Measurements from ENCODE around the gene ZNF366.

ZNF366 gene

DNA sequence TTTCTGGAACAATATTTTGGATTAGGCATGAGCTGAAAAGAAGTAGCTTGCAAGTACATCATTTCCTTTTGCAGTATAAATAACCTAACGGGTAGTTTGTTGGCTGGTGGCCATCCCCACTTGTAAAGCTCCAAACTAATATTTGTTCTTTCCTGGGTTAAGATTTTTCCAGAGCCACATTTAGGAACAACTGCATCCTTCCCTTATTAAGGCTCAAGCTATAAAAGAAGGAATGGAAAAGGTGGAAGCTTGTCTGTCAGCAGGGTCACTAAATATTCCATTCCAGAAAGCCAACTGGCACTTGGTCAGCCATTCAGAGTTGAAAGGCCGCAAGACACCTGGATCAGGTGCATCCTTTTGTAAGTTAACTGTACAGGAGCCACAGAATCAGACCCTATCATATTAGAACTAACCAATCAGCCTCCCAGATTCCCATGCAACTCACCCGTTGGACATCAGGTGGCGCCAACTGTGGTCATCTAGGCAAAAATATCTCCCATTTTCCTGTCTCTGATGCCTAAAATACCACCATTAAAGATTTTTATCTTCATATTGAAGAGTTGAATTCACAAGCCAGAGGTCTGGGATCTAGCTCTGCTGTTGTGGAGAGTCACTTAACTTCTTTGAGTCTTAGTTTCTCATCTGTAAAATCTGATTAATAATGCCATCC, 104.1 kb downstream of the ZNF366 start:
- Histone ChIP-seq H3K27ac (ENCODE audit: low read depth, low read length) (no peak overlapping the region), H3K4me1 (ENCODE audit: control insufficient read depth, insufficient read depth, low read length) (peaks cover 4% of the 10 kb centered on the region; the same call in 1 of the 2 replicates), H3K9me3 (ENCODE audit: control insufficient read depth, insufficient read depth, low read length) (peaks cover 6% of the 10 kb centered on the region; the same call in 1 of the 2 replicates), H3K4me3 (ENCODE audit: low read depth, low read length) (no peak overlapping the region), H3K9ac (ENCODE audit: low read depth, low read length) (no peak overlapping the region), H3K36me3 (ENCODE audit: control insufficient read depth, insufficient read depth, low read length) (no peaks in the 10 kb centered on the region), H3K27me3 (ENCODE audit: control insufficient read depth, insufficient read depth, low read length) (no peaks in the 10 kb centered on the region)

DNA sequence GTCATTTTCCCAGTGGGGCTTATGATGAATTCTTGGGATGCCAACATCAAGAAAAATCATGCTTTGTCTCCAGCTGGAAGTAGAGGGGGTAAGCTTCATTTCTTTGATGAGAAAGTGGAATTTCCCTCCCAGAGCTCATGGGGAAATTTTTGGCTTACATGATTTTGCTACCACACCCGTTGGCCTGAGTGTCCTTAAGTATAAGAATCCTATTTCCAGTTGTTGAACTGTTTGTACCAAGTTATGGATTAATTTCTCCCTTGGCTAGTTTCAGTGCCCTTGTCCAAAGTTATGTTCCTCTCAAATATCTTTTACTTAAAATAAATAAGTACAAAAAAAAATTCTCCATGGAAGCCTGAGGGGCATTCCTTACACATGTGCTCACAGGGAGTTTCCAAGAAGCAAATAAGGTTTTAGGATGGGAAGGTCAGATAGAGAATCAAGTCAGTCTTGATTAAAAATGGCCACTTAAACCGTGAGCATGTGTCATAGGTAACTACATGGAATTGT, 104.8 kb downstream of the ZNF366 start:
- no peak overlapping the region for H3K4me3 ChIP-seq (ENCODE audit: low read depth, low read length)
- H3K27ac ChIP-seq (ENCODE audit: low read depth, low read length): no peak overlapping the region
- peaks cover 6% of the 10 kb centered on the region; the same call in 1 of the 2 replicates for H3K9me3 ChIP-seq (ENCODE audit: control insufficient read depth, insufficient read depth, low read length)
- H3K27me3 ChIP-seq (ENCODE audit: control insufficient read depth, insufficient read depth, low read length): no peaks in the 10 kb centered on the region
- H3K36me3 ChIP-seq (ENCODE audit: control insufficient read depth, insufficient read depth, low read length): no peaks in the 10 kb centered on the region
- peaks cover 11% of the 10 kb centered on the region for H3K4me1 ChIP-seq (ENCODE audit: control insufficient read depth, insufficient read depth, low read length)
- H3K9ac ChIP-seq (ENCODE audit: low read depth, low read length): no peak overlapping the region

- Histone ChIP-seq H3K4me1 (ENCODE audit: control insufficient read depth, insufficient read depth, low read length) (peaks cover 12% of the 10 kb centered on the region), H3K9me3 (ENCODE audit: control insufficient read depth, insufficient read depth, low read length) (peaks cover 6% of the 10 kb centered on the region; the same call in 1 of the 2 replicates), H3K9ac (ENCODE audit: low read depth, low read length) (no peak overlapping the region), H3K4me3 (ENCODE audit: low read depth, low read length) (no peak overlapping the region), H3K27ac (ENCODE audit: low read depth, low read length) (no peak overlapping the region), H3K36me3 (ENCODE audit: control insufficient read depth, insufficient read depth, low read length) (no peaks in the 10 kb centered on the region), H3K27me3 (ENCODE audit: control insufficient read depth, insufficient read depth, low read length) (no peaks in the 10 kb centered on the region)
Observed at GRCh38 chr5:72400950-72401349, 106.3 kb downstream of the ZNF366 start.

- H3K9me3 ChIP-seq (ENCODE audit: control insufficient read depth, insufficient read depth, low read length): peaks cover 3% of the 10 kb centered on the region; the same call in 1 of the 2 replicates
- no peaks in the 10 kb centered on the region for H3K36me3 ChIP-seq (ENCODE audit: control insufficient read depth, insufficient read depth, low read length)
- no peak overlapping the region for H3K27ac ChIP-seq (ENCODE audit: low read depth, low read length)
- no peaks in the 10 kb centered on the region for H3K27me3 ChIP-seq (ENCODE audit: control insufficient read depth, insufficient read depth, low read length)
- H3K9ac ChIP-seq (ENCODE audit: low read depth, low read length): no peak overlapping the region
- no peak overlapping the region for H3K4me3 ChIP-seq (ENCODE audit: low read depth, low read length)
- peaks cover 12% of the 10 kb centered on the region for H3K4me1 ChIP-seq (ENCODE audit: control insufficient read depth, insufficient read depth, low read length)
Observed at GRCh38 chr5:72397836-72398235, 109.4 kb downstream of the ZNF366 start.

DNA sequence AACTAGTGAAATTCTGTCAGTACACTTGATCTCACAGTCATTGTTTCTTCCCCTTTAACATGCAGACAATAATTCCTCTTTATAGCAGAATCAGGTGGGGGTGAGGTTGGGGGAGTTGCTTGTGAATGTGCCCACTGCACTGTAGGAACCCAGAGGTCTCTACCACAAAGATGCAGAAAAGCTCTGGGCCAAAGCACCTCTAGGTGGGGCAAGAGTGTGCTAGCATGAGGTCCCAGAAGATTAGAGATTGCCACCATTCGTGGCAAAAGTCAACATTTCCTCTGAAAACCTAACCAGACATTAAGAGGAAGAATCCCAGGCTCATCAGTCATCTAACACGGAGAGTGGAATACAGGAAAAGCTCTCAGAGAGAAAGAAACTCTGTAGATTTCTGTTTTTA, 112.5 kb downstream of the ZNF366 start:
- Histone ChIP-seq H3K27me3 (ENCODE audit: control insufficient read depth, insufficient read depth, low read length) (no peaks in the 10 kb centered on the region), H3K4me3 (ENCODE audit: low read depth, low read length) (no peak overlapping the region), H3K36me3 (ENCODE audit: control insufficient read depth, insufficient read depth, low read length) (no peaks in the 10 kb centered on the region), H3K27ac (ENCODE audit: low read depth, low read length) (no peak overlapping the region), H3K4me1 (ENCODE audit: control insufficient read depth, insufficient read depth, low read length) (peaks cover 12% of the 10 kb centered on the region), H3K9ac (ENCODE audit: low read depth, low read length) (no peak overlapping the region), H3K9me3 (ENCODE audit: control insufficient read depth, insufficient read depth, low read length) (no peaks in the 10 kb centered on the region)

DNA sequence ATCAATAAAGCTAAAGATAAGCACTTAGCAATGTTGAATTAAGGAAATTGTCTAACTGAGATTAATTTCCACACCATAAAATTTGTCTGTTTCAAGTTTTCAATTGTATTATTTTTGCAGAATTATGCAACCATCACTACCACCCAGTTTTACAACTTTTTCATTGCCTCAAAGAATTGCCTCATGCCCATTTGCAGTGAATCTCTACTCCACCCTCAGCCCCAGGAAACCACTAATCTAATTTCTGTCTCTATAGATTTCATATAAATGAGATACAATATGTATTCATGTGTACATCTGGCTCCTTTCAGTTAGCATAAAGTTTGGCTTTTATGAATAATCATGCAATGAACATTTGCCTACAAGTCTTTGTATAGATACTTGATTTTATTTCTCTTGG, 114.2 kb downstream of the ZNF366 start:
- no peaks in the 10 kb centered on the region for H3K27me3 ChIP-seq (ENCODE audit: control insufficient read depth, insufficient read depth, low read length)
- no peak overlapping the region for H3K9ac ChIP-seq (ENCODE audit: low read depth, low read length)
- no peaks in the 10 kb centered on the region for H3K36me3 ChIP-seq (ENCODE audit: control insufficient read depth, insufficient read depth, low read length)
- no peaks in the 10 kb centered on the region for H3K9me3 ChIP-seq (ENCODE audit: control insufficient read depth, insufficient read depth, low read length)
- peaks cover 8% of the 10 kb centered on the region for H3K4me1 ChIP-seq (ENCODE audit: control insufficient read depth, insufficient read depth, low read length)
- no peak overlapping the region for H3K27ac ChIP-seq (ENCODE audit: low read depth, low read length)
- no peak overlapping the region for H3K4me3 ChIP-seq (ENCODE audit: low read depth, low read length)
